Tibial artery (tissue), 4 donors: ENCODE data around the gene PDSS2.
"Not testable (repeated sequence)": the region's sequence is repeated elsewhere in the genome, so short reads cannot be mapped to it uniquely, and the experiment has no call there.

Source experiments
- DNase-seq, 2 donors: peaks; one replicate each; pipeline ENCODE4 v3.0.0-alpha.2; 2019
- H3K27ac ChIP-seq, 2 donors: fragments of 200-600 bp; sonication (generic) in 1 of 2; 1 replicate in 1 of 2; 2 replicates in 1 of 2; pipeline ENCODE4 v1.5.1; 2018 to 2019; ENCODE audit warnings: mild to moderate bottlenecking in 1 of 2
- H3K27me3 ChIP-seq, 2 donors: fragments of 200-600 bp; sonication (generic) in 1 of 2; one replicate each; pipeline versions ENCODE4 v1.5.1 to v1.6.0; 2016 to 2019
- H3K36me3 ChIP-seq, 3 donors: fragments of 200-600 bp; sonication (generic) in 2 of 3; one replicate each; pipeline ENCODE4 v1.5.1; 2016 to 2019; ENCODE audit warnings: mild to moderate bottlenecking in 2 of 3
- H3K4me1 ChIP-seq, 4 donors: fragments of 200-600 bp; sonication (generic) in 2 of 4; 1 replicate in 3 of 4; 2 replicates in 1 of 4; pipeline ENCODE4 v1.5.1; 2016 to 2019
- H3K4me3 ChIP-seq, 2 donors: fragments of 200-600 bp; sonication (generic) in 1 of 2; 1 replicate in 1 of 2; 2 replicates in 1 of 2; pipeline ENCODE4 v1.5.1; 2018 to 2019; ENCODE audit warnings: mild to moderate bottlenecking in 2 of 2
- H3K9me3 ChIP-seq, 3 donors: fragments of 200-600 bp; sonication (generic) in 1 of 3; one replicate each; pipeline ENCODE4 v1.5.1; 2016 to 2019
- intact Hi-C: fragments of 100-400 bp; cut with DNase I; formaldehyde crosslinking; loops from one replicate; pipeline ENCODE4 v1.15.0; 2023; ENCODE audit warnings: low total_unique reads
- TF ChIP-seq, protein P1 (sequence below), 2 experiments: fragments of 200-600 bp in 1 of 2; fragments of 450-650 bp in 1 of 2; IDR thresholded peaks; one replicate each; pipeline ENCODE4 v1.5.1; 2017 to 2019; ENCODE audit warnings: antibody characterized with exemption in 2 of 2, mild to moderate bottlenecking in 1 of 2, moderate library complexity in 1 of 2

The PDSS2 gene

DNA sequence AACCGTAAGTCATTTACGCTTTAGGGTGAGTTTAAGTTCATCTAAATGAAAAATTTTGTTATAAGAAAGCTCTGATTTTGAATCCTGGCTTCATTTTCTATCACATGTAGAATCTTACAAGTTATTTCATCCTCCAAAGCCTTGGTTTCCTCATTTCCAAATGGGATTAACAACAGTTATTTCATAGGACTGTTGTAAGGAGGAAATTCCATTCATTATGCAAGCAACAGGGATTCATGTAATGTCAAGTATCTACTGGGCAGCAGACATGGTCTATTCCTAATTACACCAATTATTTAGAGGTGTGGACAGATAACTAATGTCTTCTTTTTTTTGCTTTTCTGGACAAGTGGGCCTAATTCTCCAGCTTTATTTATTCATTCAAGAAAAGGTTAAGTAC is 154.0 kb downstream of the PDSS2 start:
- no peak overlapping the region for H3K27ac ChIP-seq
- TF ChIP-seq, protein P1, sequence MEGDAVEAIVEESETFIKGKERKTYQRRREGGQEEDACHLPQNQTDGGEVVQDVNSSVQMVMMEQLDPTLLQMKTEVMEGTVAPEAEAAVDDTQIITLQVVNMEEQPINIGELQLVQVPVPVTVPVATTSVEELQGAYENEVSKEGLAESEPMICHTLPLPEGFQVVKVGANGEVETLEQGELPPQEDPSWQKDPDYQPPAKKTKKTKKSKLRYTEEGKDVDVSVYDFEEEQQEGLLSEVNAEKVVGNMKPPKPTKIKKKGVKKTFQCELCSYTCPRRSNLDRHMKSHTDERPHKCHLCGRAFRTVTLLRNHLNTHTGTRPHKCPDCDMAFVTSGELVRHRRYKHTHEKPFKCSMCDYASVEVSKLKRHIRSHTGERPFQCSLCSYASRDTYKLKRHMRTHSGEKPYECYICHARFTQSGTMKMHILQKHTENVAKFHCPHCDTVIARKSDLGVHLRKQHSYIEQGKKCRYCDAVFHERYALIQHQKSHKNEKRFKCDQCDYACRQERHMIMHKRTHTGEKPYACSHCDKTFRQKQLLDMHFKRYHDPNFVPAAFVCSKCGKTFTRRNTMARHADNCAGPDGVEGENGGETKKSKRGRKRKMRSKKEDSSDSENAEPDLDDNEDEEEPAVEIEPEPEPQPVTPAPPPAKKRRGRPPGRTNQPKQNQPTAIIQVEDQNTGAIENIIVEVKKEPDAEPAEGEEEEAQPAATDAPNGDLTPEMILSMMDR (IDR thresholded peaks at IDR 0.05), result no peak
- H3K4me1 ChIP-seq, result no peaks in the 10 kb centered on the region
- intact Hi-C loops, result no loop called here
- H3K27me3 ChIP-seq, result no peaks in the 10 kb centered on the region
- H3K9me3 ChIP-seq, result no peaks in the 10 kb centered on the region
- DNase-seq, result no peak
- H3K36me3 ChIP-seq, result no peaks in the 10 kb centered on the region
- no peak overlapping the region for H3K4me3 ChIP-seq

DNA sequence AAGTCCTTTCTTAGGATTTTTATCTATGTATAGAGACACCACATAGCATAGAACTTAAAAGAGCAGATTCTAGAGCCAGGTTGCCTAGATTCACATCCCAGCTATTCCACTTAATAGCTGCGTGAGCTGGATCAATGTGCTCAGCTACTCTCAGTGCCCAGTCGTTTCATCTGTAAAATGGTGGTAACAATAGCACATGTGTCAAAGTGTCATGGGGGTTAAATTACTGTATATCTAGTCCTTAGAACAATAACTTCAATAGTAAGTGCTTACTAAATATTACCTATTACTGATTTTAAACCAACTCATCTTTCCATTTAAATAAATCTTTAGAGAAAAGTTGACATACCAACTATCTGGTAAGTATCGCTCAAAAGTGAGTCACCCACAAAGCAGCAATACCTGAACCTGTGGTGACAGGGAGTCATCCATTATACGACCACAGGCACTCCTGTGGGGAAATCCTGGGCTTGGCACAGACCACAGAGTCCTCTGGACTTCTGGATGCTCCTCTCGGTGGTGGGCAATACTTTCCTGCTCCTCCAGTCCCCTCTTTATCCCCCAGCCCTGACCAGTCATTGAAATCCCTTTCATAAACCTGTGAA is 154.8 kb downstream of the PDSS2 start:
- DNase-seq, result no peak
- no peak overlapping the region for H3K27ac ChIP-seq
- H3K9me3 ChIP-seq, result no peaks in the 10 kb centered on the region
- intact Hi-C loops, result no loop called here
- H3K4me3 ChIP-seq, result no peak overlapping the region
- H3K36me3 ChIP-seq, result no peaks in the 10 kb centered on the region
- TF ChIP-seq, protein P1 (IDR thresholded peaks at IDR 0.05), result no peak
- H3K27me3 ChIP-seq, result no peaks in the 10 kb centered on the region
- no peaks in the 10 kb centered on the region for H3K4me1 ChIP-seq

DNA sequence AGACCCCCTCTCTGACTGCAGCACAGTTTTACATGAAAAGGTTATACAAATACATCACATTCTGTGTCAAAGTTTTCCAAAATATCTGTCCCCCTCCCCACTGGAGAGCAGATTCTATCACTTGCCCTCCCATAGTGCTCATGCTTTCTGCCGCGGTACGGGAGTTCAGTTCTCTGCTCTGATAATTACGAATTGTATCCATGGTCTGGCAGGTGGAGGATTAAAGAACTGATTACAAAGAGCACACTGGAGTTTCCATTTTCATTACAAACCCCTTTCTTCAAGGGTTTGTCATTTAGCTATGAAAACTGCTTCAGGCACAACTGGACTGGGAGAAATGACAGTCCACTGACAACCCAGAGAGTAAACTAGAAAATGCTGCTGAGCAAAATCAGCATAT is 166.0 kb downstream of the PDSS2 start:
- intact Hi-C loops, result no loop called here
- no peaks in the 10 kb centered on the region for H3K9me3 ChIP-seq
- no peaks in the 10 kb centered on the region for H3K27me3 ChIP-seq
- no peak overlapping the region for H3K4me3 ChIP-seq
- DNase-seq, result no peak
- no peaks in the 10 kb centered on the region for H3K4me1 ChIP-seq
- no peaks in the 10 kb centered on the region for H3K36me3 ChIP-seq
- TF ChIP-seq, protein P1 (IDR thresholded peaks at IDR 0.05), result no peak
- no peak overlapping the region for H3K27ac ChIP-seq

DNA sequence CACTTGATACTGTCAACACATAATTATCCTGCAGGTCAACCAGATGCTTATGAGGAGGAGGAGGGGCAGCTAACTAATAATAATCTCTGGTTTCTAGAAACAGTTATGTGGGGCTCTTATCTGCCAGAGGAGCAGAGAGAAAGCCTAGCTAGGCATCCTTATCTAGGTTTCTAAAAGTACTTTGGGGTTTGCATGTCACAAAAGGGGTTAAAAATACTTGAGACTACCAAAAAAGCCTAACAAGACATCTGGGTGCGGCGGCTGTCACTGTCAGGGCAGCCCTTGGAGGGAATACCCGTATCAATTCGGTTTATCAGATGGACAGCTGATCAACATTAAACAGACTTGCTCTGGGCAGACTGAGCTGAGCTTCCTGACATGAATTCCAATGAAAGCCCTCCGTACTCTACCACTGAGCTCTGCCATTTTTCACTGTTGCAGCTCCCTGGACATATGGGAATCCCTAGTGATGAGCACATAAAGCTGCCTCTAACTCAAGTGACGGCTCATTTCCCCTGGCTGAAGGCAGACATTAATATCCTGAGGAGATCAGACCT is 166.6 kb downstream of the PDSS2 start:
- TF ChIP-seq, protein P1 (IDR thresholded peaks at IDR 0.05), result no peak
- Histone ChIP-seq H3K36me3 (no peaks in the 10 kb centered on the region), H3K4me3 (no peak overlapping the region), H3K27me3 (no peaks in the 10 kb centered on the region), H3K4me1 (no peaks in the 10 kb centered on the region), H3K9me3 (no peaks in the 10 kb centered on the region), H3K27ac (no peak overlapping the region)
- DNase-seq, result no peak
- intact Hi-C loops, result no loop called here

DNA sequence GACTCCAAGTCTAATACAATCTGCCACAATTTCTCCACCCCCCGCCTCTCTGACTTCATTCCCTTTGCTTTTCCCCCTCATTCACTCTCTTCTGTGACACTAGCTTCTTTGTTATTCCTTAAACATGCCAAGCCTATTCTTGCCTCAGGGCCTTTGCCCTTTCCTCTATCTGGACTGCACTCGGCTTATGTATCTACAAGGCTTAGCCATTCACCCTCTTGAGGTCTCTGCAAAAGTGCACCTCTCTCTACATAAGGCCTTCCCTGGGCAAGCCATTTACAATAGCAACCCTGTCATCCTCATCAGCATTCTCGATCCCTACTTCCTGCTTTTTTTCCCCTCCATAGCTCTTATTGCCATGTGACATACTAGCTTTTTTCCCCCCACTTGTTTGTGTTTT is 168.9 kb downstream of the PDSS2 start:
- Histone ChIP-seq H3K27me3 (no peaks in the 10 kb centered on the region), H3K4me1 (no peaks in the 10 kb centered on the region), H3K27ac (no peak overlapping the region), H3K4me3 (no peak overlapping the region), H3K9me3 (no peaks in the 10 kb centered on the region), H3K36me3 (no peaks in the 10 kb centered on the region)
- DNase-seq, result no peak
- TF ChIP-seq, protein P1 (IDR thresholded peaks at IDR 0.05), result no peak
- intact Hi-C loops, result no loop called here

DNA sequence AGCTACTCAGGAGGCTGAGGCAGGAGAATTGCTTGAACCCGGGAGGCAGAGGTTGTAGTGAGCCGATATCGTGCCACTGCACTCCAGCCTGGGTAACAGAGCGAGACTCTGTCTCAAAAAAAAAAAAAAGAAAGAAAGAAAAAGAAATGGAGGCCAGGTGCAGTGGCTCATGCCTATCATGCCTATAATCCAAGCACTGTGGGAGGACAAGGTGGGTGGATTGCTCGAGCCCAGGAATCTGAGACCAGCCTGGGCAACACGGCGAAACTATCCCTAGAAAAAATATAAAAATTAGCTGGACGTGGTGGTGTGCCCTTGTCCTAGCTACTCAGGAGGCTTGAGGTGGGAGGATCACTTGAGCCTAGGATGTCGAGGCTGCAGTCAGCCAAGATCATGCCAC is 170.1 kb downstream of the PDSS2 start:
- H3K4me3 ChIP-seq, H3K4me1 ChIP-seq, DNase-seq, intact Hi-C loops, H3K36me3 ChIP-seq, H3K27ac ChIP-seq, H3K9me3 ChIP-seq, H3K27me3 ChIP-seq: not testable (repeated sequence)

DNA sequence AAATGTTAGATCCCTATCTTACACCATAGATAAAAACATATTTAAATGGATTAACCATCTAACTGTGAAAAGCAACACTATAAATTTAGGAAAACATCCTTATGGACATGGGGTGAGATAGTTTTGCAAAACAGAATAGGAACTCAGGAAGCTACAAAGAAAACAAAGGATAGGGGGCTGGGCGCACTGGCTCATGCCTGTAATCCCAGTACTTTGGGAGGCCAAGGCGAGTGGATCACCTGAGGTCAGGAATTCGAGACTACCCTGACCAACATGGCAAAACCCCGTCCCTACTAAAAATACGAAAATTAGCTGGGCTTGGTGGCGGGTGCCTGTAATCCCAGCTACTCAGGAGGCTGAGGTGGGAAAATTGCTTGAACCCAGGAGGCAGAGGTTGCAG is 173.7 kb downstream of the PDSS2 start:
- H3K36me3 ChIP-seq, intact Hi-C loops, H3K4me1 ChIP-seq, H3K27ac ChIP-seq, DNase-seq, H3K4me3 ChIP-seq, H3K9me3 ChIP-seq, H3K27me3 ChIP-seq: not testable (repeated sequence)
